Measurements from ENCODE around the gene UNC13D.

GRCh38 chr17:75799402-75799801, 44.8 kb downstream of the UNC13D start:
- TF ChIP-seq EZH2phosphoT487 (IDR thresholded peaks at IDR 0.05; ENCODE audit: insufficient read depth, low read depth) (no peak), EZH2 (IDR thresholded peaks at IDR 0.05; ENCODE audit: insufficient read depth, poor library complexity, severe bottlenecking) (no peak)

All from GM23248 (cell line).